HEK293T (cell line): ENCODE measurements around the gene KCNMB4.

Experiments used
- CTCF ChIA-PET: fragments of 350-600 bp; formaldehyde crosslinking; extraction: SDS; loops from one replicate; lab custom pipeline; 2021; ENCODE audit warnings: antibody characterized with exemption, inconsistent platforms; lab: Yijun Ruan, JAX
- POLR2A ChIA-PET: fragments of 350-600 bp; formaldehyde crosslinking; extraction: SDS; loops from one replicate; lab custom pipeline; 2020; ENCODE audit warnings: antibody characterized with exemption, inconsistent platforms; lab: Yijun Ruan, JAX
- DNase-seq: peaks from one replicate; pipeline ENCODE4 v3.0.0; 2012; ENCODE audit warnings: mixed read lengths; ENCODE audit errors: extremely low spot score
- ARNT ChIP-seq: fragments of 450-650 bp; IDR thresholded peaks from 2 replicates; pipeline ENCODE4 v1.6.1; 2017; ENCODE audit warnings: mild to moderate bottlenecking
- BHLHE40 ChIP-seq: fragments of 450-650 bp; IDR thresholded peaks from 2 replicates; pipeline ENCODE4 v1.6.1; 2016; ENCODE audit warnings: mild to moderate bottlenecking, moderate library complexity, borderline replicate concordance
- CTBP1 ChIP-seq: fragments of 450-650 bp; IDR thresholded peaks from 2 replicates; pipeline ENCODE4 v1.6.1; 2016; ENCODE audit warnings: borderline replicate concordance
- ELF4 ChIP-seq: fragments of 450-650 bp; IDR thresholded peaks from 2 replicates; pipeline ENCODE4 v1.6.1; 2017; ENCODE audit warnings: antibody characterized with exemption
- FOXA1 ChIP-seq: fragments of 450-650 bp; IDR thresholded peaks from 2 replicates; pipeline ENCODE4 v1.6.1; 2016; ENCODE audit warnings: mild to moderate bottlenecking
- FOXK2 ChIP-seq: fragments of 450-650 bp; IDR thresholded peaks from 2 replicates; pipeline ENCODE4 v1.6.1; 2016; ENCODE audit warnings: mild to moderate bottlenecking
- FOXM1 ChIP-seq: fragments of 450-650 bp; IDR thresholded peaks from 2 replicates; pipeline ENCODE4 v1.6.1; 2017; ENCODE audit warnings: mild to moderate bottlenecking, borderline replicate concordance
- HDGF ChIP-seq: fragments of 450-650 bp; IDR thresholded peaks from 2 replicates; pipeline ENCODE4 v1.6.1; 2017; ENCODE audit warnings: antibody characterized with exemption, borderline replicate concordance
- L3MBTL2 ChIP-seq: fragments of 450-650 bp; conservative IDR thresholded peaks from 2 replicates; pipeline ENCODE4 v1.6.1; 2016; ENCODE audit warnings: mild to moderate bottlenecking
- LEF1 ChIP-seq: fragments of 450-650 bp; IDR thresholded peaks from 2 replicates; pipeline ENCODE4 v1.6.1; 2017; ENCODE audit warnings: mild to moderate bottlenecking, borderline replicate concordance
- NFRKB ChIP-seq: fragments of 450-650 bp; IDR thresholded peaks from 2 replicates; pipeline ENCODE4 v1.6.1; 2016; ENCODE audit warnings: mild to moderate bottlenecking, moderate library complexity
- SP1 ChIP-seq: fragments of 450-650 bp; IDR thresholded peaks from 2 replicates; pipeline ENCODE4 v1.6.1; 2017
- SUZ12 ChIP-seq: fragments of 450-650 bp; IDR thresholded peaks from 2 replicates; pipeline ENCODE4 v1.6.1; 2016; ENCODE audit warnings: mild to moderate bottlenecking
- TARDBP ChIP-seq: fragments of 450-650 bp; IDR thresholded peaks from 2 replicates; pipeline ENCODE4 v1.6.1; 2016
- ZNF384 ChIP-seq: fragments of 450-650 bp; IDR thresholded peaks from 2 replicates; pipeline ENCODE4 v1.6.1; 2016
- TF ChIP-seq, protein P1 (sequence below): fragments of 450-650 bp; IDR thresholded peaks from 2 replicates; pipeline ENCODE4 v1.6.1; 2016

Gene KCNMB4

GRCh38 chr12:70449753-70450341, 83.8 kb downstream of the KCNMB4 start:
- ChIA-PET POLR2A (no interaction called here), CTCF (no interaction called here)
- no peak for DNase-seq
- TF ChIP-seq SUZ12 (no peak), FOXK2 (no peak), ARNT (no peak), LEF1 (no peak), SP1 (no peak), CTBP1 (no peak), ZNF384 (no peak), FOXM1 (no peak), L3MBTL2 (no peak), HDGF (no peak), TARDBP (no peak), NFRKB (no peak), ELF4 (no peak)

DNA sequence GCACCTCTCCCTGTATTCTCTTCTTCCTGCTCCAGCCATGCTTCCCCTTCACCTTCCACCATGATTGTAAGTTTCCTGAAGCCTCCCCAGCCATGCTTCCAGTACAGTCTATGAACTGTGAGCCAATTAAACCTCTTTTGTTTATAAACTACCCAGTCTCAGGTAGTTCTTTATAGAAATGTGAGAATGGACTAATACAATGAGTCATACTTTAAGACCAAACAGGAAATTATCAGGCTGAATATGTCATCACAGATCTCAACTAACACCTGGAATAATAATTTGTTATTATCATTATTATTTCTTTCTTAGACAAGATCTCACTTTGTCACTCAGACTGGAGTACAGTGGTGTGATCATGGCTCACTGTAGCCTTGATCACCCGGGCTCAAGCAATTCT, 85.4 kb downstream of the KCNMB4 start:
- DNase-seq = no peak
- ChIA-PET POLR2A (no interaction called here), CTCF (no interaction called here)
- TF ChIP-seq NFRKB (no peak), ARNT (no peak), SP1 (no peak), LEF1 (no peak), L3MBTL2 (no peak), BHLHE40 (no peak), SUZ12 (no peak), FOXM1 (no peak), ZNF384 (no peak), CTBP1 (no peak), ELF4 (no peak), FOXK2 (no peak)
- TF ChIP-seq, protein P1, sequence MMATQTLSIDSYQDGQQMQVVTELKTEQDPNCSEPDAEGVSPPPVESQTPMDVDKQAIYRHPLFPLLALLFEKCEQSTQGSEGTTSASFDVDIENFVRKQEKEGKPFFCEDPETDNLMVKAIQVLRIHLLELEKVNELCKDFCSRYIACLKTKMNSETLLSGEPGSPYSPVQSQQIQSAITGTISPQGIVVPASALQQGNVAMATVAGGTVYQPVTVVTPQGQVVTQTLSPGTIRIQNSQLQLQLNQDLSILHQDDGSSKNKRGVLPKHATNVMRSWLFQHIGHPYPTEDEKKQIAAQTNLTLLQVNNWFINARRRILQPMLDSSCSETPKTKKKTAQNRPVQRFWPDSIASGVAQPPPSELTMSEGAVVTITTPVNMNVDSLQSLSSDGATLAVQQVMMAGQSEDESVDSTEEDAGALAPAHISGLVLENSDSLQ = no peak

- ChIA-PET POLR2A (no interaction called here), CTCF (no interaction called here)
- TF ChIP-seq L3MBTL2 (no peak), ZNF384 (no peak), ELF4 (no peak), TARDBP (no peak), SP1 (no peak), SUZ12 (no peak), FOXA1 (no peak), ARNT (no peak), HDGF (no peak), BHLHE40 (no peak), FOXM1 (no peak), NFRKB (no peak), CTBP1 (no peak), FOXK2 (no peak), LEF1 (no peak)
- TF ChIP-seq, protein P1 = no peak
- no peak for DNase-seq
Observed at GRCh38 chr12:70456953-70457352, 90.9 kb downstream of the KCNMB4 start.

DNA sequence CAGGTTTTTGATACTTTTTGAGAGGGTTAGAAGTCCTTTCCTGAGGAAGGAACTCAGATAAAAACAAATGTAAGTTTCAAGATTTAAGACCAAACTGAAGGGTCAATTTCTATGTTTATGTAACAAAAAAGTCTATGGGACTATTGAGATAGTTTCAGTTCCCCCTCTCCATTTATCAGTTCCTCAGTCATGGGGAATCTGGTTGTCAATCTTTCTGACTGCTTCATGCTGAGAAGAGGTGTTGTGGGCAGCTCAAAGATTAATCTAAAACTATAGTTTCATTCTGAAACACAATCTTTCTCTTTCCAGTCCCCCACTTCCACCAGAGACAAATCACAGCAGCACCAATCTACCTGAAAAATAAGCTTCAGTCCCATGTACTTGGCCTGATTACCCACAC, 93.7 kb downstream of the KCNMB4 start:
- ChIA-PET POLR2A (no interaction called here), CTCF (no interaction called here)
- no peak for DNase-seq
- TF ChIP-seq HDGF = no peak
- no peak for TF ChIP-seq TARDBP
- no peak for TF ChIP-seq FOXK2
- TF ChIP-seq SP1 = no peak
- no peak for TF ChIP-seq ZNF384
- TF ChIP-seq BHLHE40 = no peak
- TF ChIP-seq ELF4 = no peak
- TF ChIP-seq ARNT = no peak
- TF ChIP-seq FOXM1 = no peak
- TF ChIP-seq, protein P1 = no peak
- TF ChIP-seq SUZ12 = no peak
- TF ChIP-seq L3MBTL2 = no peak
- TF ChIP-seq NFRKB = no peak

- ChIA-PET POLR2A (no interaction called here), CTCF (no interaction called here)
- DNase-seq = no peak
- TF ChIP-seq ARNT (no peak), TARDBP (no peak), BHLHE40 (no peak), HDGF (no peak)
- TF ChIP-seq, protein P1 = no peak
Observed at GRCh38 chr12:70463997-70464396, 97.9 kb downstream of the KCNMB4 start.

DNA sequence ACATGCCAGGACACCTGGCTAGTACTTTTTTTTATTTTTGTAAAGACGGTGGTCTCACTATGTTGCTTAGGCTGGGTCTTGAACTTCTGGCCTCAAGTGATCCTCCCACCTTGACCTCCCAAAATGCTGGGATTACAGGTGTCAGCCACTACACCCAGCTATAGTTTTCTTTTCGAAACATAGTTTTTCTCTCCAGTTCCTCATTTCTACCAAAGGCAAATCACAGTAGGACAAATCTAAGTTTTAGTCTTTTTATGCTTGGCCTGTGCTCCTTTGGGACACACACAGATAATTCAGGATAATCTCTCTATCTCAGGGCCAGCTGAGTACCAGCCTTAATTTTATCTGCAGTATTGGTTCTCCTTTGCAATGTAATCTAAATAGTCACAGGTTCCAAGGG, 100.7 kb downstream of the KCNMB4 start:
- DNase-seq = no peak
- CTCF ChIA-PET = no interaction called here
- TF ChIP-seq SUZ12 (no peak), FOXA1 (no peak), LEF1 (no peak), FOXK2 (no peak), ELF4 (no peak), ARNT (no peak), HDGF (no peak), L3MBTL2 (no peak), TARDBP (no peak), SP1 (no peak), CTBP1 (no peak), BHLHE40 (no peak), NFRKB (no peak), ZNF384 (no peak), FOXM1 (no peak)
- TF ChIP-seq, protein P1 = no peak
- POLR2A ChIA-PET = no interaction called here
